ENCODE data around the gene PCDH9.

PCDH9 gene

DNA sequence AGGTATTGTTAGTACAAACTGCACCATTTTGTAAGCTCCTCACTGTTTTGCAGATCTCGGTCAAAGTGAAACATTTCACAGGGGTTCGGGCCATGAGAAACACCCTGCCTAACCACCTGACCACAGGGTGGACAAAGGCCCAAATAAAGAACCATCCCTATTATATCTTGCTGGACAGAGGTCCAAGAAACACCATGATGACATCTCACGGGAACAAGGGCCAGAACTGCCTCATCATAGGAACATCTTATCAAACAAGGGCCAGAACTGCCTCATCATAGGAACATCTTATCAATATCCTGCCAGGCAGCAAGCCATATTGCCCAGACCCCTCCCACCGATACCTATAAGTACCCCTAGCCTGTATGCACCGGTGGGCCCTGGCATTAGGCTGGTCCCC lies 99.7 kb downstream of the PCDH9 start:
- no peak for DNase-seq (ENCODE audit: low read depth)
- TF ChIP-seq, protein P1, sequence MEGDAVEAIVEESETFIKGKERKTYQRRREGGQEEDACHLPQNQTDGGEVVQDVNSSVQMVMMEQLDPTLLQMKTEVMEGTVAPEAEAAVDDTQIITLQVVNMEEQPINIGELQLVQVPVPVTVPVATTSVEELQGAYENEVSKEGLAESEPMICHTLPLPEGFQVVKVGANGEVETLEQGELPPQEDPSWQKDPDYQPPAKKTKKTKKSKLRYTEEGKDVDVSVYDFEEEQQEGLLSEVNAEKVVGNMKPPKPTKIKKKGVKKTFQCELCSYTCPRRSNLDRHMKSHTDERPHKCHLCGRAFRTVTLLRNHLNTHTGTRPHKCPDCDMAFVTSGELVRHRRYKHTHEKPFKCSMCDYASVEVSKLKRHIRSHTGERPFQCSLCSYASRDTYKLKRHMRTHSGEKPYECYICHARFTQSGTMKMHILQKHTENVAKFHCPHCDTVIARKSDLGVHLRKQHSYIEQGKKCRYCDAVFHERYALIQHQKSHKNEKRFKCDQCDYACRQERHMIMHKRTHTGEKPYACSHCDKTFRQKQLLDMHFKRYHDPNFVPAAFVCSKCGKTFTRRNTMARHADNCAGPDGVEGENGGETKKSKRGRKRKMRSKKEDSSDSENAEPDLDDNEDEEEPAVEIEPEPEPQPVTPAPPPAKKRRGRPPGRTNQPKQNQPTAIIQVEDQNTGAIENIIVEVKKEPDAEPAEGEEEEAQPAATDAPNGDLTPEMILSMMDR (conservative IDR thresholded peaks at IDR 0.05; ENCODE audit: control insufficient read depth, insufficient read depth, low read depth, low read length), result no peak
- no peak overlapping the region for H3K4me3 ChIP-seq (ENCODE audit: control insufficient read depth, low read depth, low read length)

DNA sequence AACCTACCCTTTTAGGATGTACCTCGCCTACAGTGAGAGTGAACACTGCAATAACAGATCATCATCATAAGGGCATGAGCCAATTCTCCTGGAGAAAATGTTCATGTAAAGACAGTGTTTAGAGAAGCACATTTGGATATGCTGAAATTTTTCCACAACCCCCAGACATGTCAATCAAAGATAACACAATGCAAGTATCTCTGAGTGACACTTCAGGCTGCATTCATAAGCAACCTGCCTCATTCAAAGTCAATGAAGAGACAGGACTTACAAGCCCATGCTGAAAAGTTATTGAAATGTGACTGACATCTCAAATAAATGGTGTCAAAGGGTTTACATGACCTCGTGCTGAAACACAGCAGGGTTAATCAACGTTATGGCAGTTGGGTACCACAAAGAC lies 102.0 kb downstream of the PCDH9 start:
- no peak overlapping the region for H3K4me3 ChIP-seq (ENCODE audit: control insufficient read depth, low read depth, low read length)
- no peak for DNase-seq (ENCODE audit: low read depth)
- TF ChIP-seq, protein P1 (conservative IDR thresholded peaks at IDR 0.05; ENCODE audit: control insufficient read depth, insufficient read depth, low read depth, low read length), result no peak

DNA sequence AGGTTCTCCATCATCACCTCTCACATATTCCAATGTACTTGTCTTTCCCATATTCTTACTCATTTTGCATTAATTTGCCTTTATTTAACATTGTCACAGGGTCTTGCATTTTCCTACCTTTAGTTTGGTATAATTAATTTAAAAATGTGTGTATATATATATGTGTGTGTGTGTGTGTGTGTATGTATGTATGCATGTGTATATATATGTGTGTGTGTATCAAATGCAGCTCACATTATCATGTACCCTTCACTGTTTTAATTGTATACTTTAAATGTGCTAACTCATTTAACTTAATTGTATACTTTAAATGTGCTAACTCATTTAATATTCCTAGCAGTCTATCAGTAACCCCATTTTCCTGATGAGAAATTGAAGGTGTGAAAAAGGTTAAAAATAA lies 104.5 kb downstream of the PCDH9 start:
- no peak overlapping the region for H3K4me3 ChIP-seq (ENCODE audit: control insufficient read depth, low read depth, low read length)
- TF ChIP-seq, protein P1 (conservative IDR thresholded peaks at IDR 0.05; ENCODE audit: control insufficient read depth, insufficient read depth, low read depth, low read length), result no peak
- DNase-seq (ENCODE audit: low read depth), result no peak

DNA sequence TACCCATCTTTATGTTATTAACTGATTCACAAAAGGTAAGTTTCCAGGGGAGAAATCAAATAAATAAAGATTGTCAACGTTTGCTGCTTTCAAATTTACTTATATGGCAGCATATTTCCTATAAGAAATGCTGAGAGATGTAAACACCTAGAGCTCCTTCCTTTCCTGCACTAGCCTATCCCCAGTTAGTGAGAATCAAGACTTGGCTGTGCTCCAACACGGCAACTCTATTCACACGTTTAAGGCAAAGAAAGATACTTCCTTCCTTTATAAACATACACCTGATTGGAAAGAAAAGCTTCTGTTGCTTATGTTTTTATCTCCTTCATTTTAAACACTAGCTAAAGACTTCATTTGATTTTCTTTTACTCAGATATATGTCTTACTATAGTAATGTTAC lies 107.0 kb downstream of the PCDH9 start:
- H3K4me3 ChIP-seq (ENCODE audit: control insufficient read depth, low read depth, low read length), result no peak overlapping the region
- TF ChIP-seq, protein P1 (conservative IDR thresholded peaks at IDR 0.05; ENCODE audit: control insufficient read depth, insufficient read depth, low read depth, low read length), result no peak
- no peak for DNase-seq (ENCODE audit: low read depth)

DNA sequence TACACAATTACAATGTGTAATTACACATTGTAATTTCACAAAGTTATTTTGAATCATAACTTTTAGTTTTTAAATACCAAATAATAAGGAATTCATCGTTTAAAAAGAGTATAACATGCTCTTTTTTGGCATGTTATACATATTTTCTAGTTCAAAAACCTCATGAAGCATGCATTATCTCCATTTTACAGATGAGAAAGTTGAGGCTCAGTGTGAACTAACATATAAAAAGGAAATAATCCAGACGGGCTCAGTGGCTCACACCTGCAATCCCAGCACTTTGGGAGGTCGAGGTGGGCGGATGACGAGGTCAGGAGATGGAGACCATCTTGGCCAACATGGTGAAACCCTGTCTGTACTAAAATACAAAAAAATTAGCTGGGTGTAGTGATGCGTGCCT lies 107.9 kb downstream of the PCDH9 start:
- TF ChIP-seq, protein P1 (conservative IDR thresholded peaks at IDR 0.05; ENCODE audit: control insufficient read depth, insufficient read depth, low read depth, low read length), result no peak
- H3K4me3 ChIP-seq (ENCODE audit: control insufficient read depth, low read depth, low read length), result no peak overlapping the region
- DNase-seq (ENCODE audit: low read depth), result no peak

DNA sequence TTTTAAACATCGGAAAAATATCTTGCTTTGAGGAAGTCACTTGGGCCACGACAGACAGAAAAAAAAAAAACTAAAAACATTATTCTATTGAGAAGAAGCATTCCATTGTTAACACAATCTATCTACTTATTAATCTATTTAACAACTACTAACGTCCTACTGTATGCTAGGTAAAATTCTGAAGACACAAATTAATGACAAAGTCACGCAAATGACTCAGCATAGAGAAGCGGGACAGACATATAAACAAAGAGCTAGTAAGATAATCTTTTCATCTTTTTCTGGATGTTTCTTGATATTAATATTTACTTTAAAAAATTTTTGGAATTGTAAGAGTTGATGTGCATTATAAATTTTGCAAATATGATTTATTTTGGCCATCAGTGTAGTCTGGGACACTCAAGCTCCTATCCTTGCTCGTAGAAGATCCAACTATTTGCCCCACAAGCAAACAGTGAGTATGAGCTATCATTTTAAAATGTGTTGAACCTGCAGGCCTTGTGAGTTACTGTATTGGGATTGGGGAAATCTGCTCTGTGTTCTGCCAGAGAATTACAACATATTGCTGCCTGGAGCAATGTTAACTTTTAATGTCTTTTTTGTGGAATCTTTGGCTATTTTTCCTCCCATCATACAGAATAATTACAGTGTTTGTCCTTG lies 109.1 kb downstream of the PCDH9 start:
- DNase-seq (ENCODE audit: low read depth), result peak; percentile 49
- TF ChIP-seq, protein P1 (conservative IDR thresholded peaks at IDR 0.05; ENCODE audit: control insufficient read depth, insufficient read depth, low read depth, low read length), result no peak
- no peak overlapping the region for H3K4me3 ChIP-seq (ENCODE audit: control insufficient read depth, low read depth, low read length)

DNA sequence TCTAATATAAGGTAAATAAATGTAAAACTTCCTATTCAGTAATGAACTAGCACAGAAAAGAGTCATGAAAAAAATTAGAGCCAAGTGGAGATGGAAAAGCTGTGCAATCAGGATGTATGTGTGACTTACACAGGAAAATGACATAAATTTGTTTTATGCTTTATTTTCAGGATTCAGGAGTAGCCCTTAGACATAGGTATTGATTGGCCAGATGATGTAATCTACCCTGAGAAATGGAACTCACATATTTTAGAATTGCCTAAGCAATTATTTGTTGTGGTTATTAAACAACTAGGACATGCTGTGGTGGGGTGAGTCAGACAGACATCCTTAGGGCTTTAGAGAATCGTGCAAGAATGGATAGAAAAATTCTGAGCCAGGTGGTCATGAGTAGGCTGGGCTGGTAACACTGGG lies 110.6 kb downstream of the PCDH9 start:
- DNase-seq (ENCODE audit: low read depth), result peak; percentile 93
- H3K4me3 ChIP-seq (ENCODE audit: control insufficient read depth, low read depth, low read length), result no peak overlapping the region

More for the DNA sequence above, 110.6 kb downstream of the PCDH9 start:
- TF ChIP-seq, protein P1 (conservative IDR thresholded peaks at IDR 0.05; ENCODE audit: control insufficient read depth, insufficient read depth, low read depth, low read length), result no peak
